HepG2 (cell line): Measurements from ENCODE around the gene HYPK. TPM values are rescaled to one million over a fixed set of nuclear protein-coding genes. Genes with fewer than 3 reads are reported as not detected.

Experiments used
- ARID4A ChIP-seq: sonication (generic); formaldehyde crosslinking; IDR thresholded peaks from 2 replicates; pipeline ENCODE4 v1.5.0; 2020; ENCODE audit warnings: mild to moderate bottlenecking, missing genetic modification reagents, borderline replicate concordance
- ATF2 ChIP-seq: sonication (generic); formaldehyde crosslinking; IDR thresholded peaks from 2 replicates; pipeline ENCODE4 v1.4.0; 2020; ENCODE audit warnings: missing genetic modification reagents
- HMGA1 ChIP-seq: sonication (generic); formaldehyde crosslinking; conservative IDR thresholded peaks from 2 replicates; pipeline ENCODE4 v1.4.0; 2020; ENCODE audit warnings: missing genetic modification reagents
- HNF4G ChIP-seq, 2 experiments: sonication (generic) in 1 of 2; formaldehyde crosslinking in 1 of 2; IDR thresholded peaks; 2 replicates each; pipeline versions ENCODE4 v1.4.0 to v1.6.1; 2011 to 2020; ENCODE audit warnings: borderline replicate concordance in 2 of 2, low read depth in 2 of 2, mild to moderate bottlenecking in 2 of 2, low read length in 1 of 2, missing genetic modification reagents in 1 of 2, moderate library complexity in 1 of 2
- HNRNPLL ChIP-seq: fragments of 200-400 bp; formaldehyde crosslinking; IDR thresholded peaks from 2 replicates; pipeline ENCODE4 v1.6.1; 2017; ENCODE audit warnings: mild to moderate bottlenecking, low read depth, low read length; ENCODE audit not compliant: poor library complexity, severe bottlenecking
- KLF12 ChIP-seq: sonication (generic); formaldehyde crosslinking; IDR thresholded peaks from 2 replicates; pipeline ENCODE4 v1.4.0; 2020; ENCODE audit warnings: missing genetic modification reagents, borderline replicate concordance
- LCORL ChIP-seq, 2 experiments: fragments of 450-650 bp in 1 of 2; sonication (generic) in 1 of 2; formaldehyde crosslinking in 1 of 2; IDR thresholded peaks; 2 replicates each; pipeline versions ENCODE4 v1.5.0 to v1.6.1; 2017 to 2020; ENCODE audit warnings: antibody characterized with exemption in 1 of 2, missing genetic modification reagents in 1 of 2
- SIX1 ChIP-seq: sonication (generic); formaldehyde crosslinking; IDR thresholded peaks from 2 replicates; pipeline ENCODE4 v1.4.0; 2020; ENCODE audit warnings: missing genetic modification reagents, borderline replicate concordance
- SMC3 ChIP-seq: IDR thresholded peaks from 2 replicates; pipeline ENCODE4 v1.6.1; 2011; ENCODE audit warnings: low read length, improper control_type of control experiment
- SP5 ChIP-seq: IDR thresholded peaks from 2 replicates; pipeline ENCODE4 v1.6.1; 2016; ENCODE audit warnings: low read depth, borderline replicate concordance
- THAP11 ChIP-seq: IDR thresholded peaks from 2 replicates; pipeline ENCODE4 v1.6.1; 2016; ENCODE audit warnings: missing biosample characterization, missing genetic modification reagents
- ZNF232 ChIP-seq: sonication (generic); formaldehyde crosslinking; IDR thresholded peaks from 2 replicates; pipeline ENCODE4 v1.4.0; 2020; ENCODE audit warnings: missing genetic modification reagents, borderline replicate concordance
- ZNF337 ChIP-seq: sonication (generic); formaldehyde crosslinking; IDR thresholded peaks from 2 replicates; pipeline ENCODE4 v1.5.1; 2020; ENCODE audit warnings: missing genetic modification reagents, low read depth, mild to moderate bottlenecking, borderline replicate concordance
- ZNF431 ChIP-seq: sonication (generic); formaldehyde crosslinking; IDR thresholded peaks from 2 replicates; pipeline ENCODE4 v1.9.0; 2022; ENCODE audit warnings: missing genetic modification reagents, low read depth, mild to moderate bottlenecking, borderline replicate concordance
- ZNF556 ChIP-seq: sonication (generic); formaldehyde crosslinking; IDR thresholded peaks from 2 replicates; pipeline ENCODE4 v1.4.0; 2020; ENCODE audit warnings: mild to moderate bottlenecking, missing genetic modification reagents, borderline replicate concordance
- ZNF580 ChIP-seq: IDR thresholded peaks from 2 replicates; pipeline ENCODE4 v1.6.1; 2016; ENCODE audit warnings: low read depth, borderline replicate concordance
- polyA plus RNA-seq, 8 experiments: library from polyadenylated mRNA; depleted of rRNA in 3 of 8; stranded (reverse) in 7 of 8; unstranded in 1 of 8; fragments of >200 nt; fragmentation: Illumina TruSeq in 4 of 8; extraction: Trizol in 4 of 8; gene quantifications; 2 replicates each; pipeline versions ENCODE4 v1.2.1 to v1.2.3, GENCODE V29; 2011 to 2016; ENCODE audit warnings: low read depth in 4 of 8, missing spikeins in 1 of 8, mixed read lengths in 1 of 8; ENCODE audit not compliant: insufficient read depth in 1 of 8
- total RNA-seq, 5 experiments: library from RNA; depleted of rRNA; stranded (reverse); fragments of >200 nt; fragmentation: Illumina TruSeq; extraction: Trizol; gene quantifications; 2 replicates each; pipeline ENCODE4 v1.2.3, GENCODE V29; 2016; ENCODE audit warnings: low read depth in 1 of 5
- TF ChIP-seq, protein P1 (sequence below): IDR thresholded peaks from 2 replicates; pipeline ENCODE4 v1.6.1; 2018; ENCODE audit warnings: missing genetic modification reagents, mild to moderate bottlenecking, missing compliant biosample characterization
- TF ChIP-seq, protein P2 (sequence below): sonication (generic); formaldehyde crosslinking; IDR thresholded peaks from 2 replicates; pipeline ENCODE4 v1.4.0; 2020; ENCODE audit warnings: missing genetic modification reagents, borderline replicate concordance

Gene HYPK
- total and polyA plus RNA-seq, 2 of the 13 experiments (the other 11 are each of a cell fraction or from before 2014, with no cell fraction given): 13.5 to 16.5 TPM

DNA sequence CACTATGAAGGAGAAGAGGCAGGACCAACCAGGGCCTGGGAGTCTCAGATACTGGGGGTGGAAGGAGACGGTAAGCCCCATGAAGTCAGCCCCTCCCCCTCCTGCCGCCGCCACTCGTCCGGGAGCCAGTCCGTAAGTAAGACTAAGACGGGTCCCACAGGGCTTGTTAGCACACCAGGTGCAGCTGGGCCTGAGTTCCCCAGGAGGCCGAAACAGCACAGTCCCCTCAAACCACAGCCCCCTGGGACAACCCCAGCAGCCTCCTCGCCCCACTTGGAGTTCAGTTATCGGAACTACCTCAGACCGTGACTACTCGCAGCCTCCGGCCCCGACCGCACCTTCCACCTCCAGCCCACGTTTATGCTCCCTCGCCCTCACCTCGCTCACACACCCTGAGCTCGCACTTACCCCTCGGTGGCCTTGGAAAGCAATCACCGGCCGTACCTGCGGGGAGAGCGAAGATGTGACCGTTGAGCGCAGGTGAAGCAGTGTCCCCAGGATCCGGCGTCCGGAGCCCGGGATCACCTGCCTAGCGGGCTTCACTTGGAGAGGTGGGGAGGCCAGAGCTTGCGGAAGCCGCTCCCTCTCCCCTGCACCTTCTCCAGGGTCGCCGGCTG, 24.2 kb upstream of the HYPK start (continued):
- TF ChIP-seq ARID4A: 0 out of 2 replicates have a peak, but pooled peaks have one; percentile 7
- TF ChIP-seq ZNF556 (CRISPR knock-in tag): no peak
- no peak for TF ChIP-seq ATF2 (CRISPR knock-in tag)
- no peak for TF ChIP-seq LCORL (IDR thresholded peaks at IDR 0.05)
- no peak for TF ChIP-seq LCORL (CRISPR knock-in tag; IDR thresholded peaks at IDR 0.05)
- TF ChIP-seq, protein P1, sequence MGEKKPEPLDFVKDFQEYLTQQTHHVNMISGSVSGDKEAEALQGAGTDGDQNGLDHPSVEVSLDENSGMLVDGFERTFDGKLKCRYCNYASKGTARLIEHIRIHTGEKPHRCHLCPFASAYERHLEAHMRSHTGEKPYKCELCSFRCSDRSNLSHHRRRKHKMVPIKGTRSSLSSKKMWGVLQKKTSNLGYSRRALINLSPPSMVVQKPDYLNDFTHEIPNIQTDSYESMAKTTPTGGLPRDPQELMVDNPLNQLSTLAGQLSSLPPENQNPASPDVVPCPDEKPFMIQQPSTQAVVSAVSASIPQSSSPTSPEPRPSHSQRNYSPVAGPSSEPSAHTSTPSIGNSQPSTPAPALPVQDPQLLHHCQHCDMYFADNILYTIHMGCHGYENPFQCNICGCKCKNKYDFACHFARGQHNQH (CRISPR knock-in tag): 0 out of 2 replicates have a peak, but pooled peaks have one; percentile 25
- no peak for TF ChIP-seq THAP11 (CRISPR knock-in tag)
- TF ChIP-seq, protein P2, sequence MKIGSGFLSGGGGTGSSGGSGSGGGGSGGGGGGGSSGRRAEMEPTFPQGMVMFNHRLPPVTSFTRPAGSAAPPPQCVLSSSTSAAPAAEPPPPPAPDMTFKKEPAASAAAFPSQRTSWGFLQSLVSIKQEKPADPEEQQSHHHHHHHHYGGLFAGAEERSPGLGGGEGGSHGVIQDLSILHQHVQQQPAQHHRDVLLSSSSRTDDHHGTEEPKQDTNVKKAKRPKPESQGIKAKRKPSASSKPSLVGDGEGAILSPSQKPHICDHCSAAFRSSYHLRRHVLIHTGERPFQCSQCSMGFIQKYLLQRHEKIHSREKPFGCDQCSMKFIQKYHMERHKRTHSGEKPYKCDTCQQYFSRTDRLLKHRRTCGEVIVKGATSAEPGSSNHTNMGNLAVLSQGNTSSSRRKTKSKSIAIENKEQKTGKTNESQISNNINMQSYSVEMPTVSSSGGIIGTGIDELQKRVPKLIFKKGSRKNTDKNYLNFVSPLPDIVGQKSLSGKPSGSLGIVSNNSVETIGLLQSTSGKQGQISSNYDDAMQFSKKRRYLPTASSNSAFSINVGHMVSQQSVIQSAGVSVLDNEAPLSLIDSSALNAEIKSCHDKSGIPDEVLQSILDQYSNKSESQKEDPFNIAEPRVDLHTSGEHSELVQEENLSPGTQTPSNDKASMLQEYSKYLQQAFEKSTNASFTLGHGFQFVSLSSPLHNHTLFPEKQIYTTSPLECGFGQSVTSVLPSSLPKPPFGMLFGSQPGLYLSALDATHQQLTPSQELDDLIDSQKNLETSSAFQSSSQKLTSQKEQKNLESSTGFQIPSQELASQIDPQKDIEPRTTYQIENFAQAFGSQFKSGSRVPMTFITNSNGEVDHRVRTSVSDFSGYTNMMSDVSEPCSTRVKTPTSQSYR: no peak
- no peak for TF ChIP-seq HMGA1 (CRISPR knock-in tag)
- TF ChIP-seq SMC3: no peak
- TF ChIP-seq HNF4G (IDR thresholded peaks at IDR 0.05; ENCODE audit: borderline replicate concordance, low read depth, low read length): no peak
- no peak for TF ChIP-seq HNF4G (CRISPR knock-in tag; IDR thresholded peaks at IDR 0.05; ENCODE audit: borderline replicate concordance, low read depth)
- no peak for TF ChIP-seq ZNF232
- 0 out of 2 replicates have a peak, but pooled peaks have one; percentile 8 for TF ChIP-seq SP5 (CRISPR knock-in tag)
- no peak for TF ChIP-seq SIX1 (CRISPR knock-in tag)
- no peak for TF ChIP-seq KLF12 (CRISPR knock-in tag)
- TF ChIP-seq ZNF580 (CRISPR knock-in tag): peak; percentile 19; the same call in 1 of the 2 replicates
- TF ChIP-seq HNRNPLL: peak; percentile 60
- no peak for TF ChIP-seq ZNF431 (CRISPR knock-in tag)
- TF ChIP-seq ZNF337 (CRISPR knock-in tag): no peak
